Measurements from ENCODE around the gene TM4SF4. TPM values are rescaled to one million over a fixed set of nuclear protein-coding genes. Genes with fewer than 3 reads are reported as not detected.

Gene TM4SF4
- total RNA-seq, 1 donor from 2014 or later: not detected

DNA sequence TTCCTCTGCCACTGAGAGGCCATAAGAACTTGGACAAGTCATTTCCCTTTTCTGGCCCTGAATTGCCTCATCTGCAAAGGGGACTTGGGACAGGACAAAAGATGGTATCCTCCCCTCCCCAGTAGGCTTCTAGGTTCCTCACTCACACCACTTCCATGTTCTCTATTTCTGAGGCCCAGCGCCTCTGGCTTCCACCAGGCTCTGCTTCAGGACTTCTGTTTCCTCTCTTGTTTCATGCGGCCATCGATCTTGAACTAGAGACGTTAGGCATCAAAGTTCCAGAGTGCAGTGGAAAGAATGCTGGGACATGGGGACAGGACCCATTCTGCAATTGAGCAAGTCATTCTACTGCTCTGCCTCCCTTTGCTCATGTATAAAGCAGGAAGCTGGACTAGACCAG, 1.7 kb downstream of the TM4SF4 start:
- Mint-ChIP-seq H3K4me3 (ENCODE audit: low read depth) (no peak overlapping the region), H3K27me3 (ENCODE audit: low read depth) (peaks cover 15% of the 10 kb centered on the region), H3K4me1 (ENCODE audit: low read depth) (no peaks in the 10 kb centered on the region), H3K9me3 (no peaks in the 10 kb centered on the region), H3K36me3 (ENCODE audit: low read depth) (no peaks in the 10 kb centered on the region), H3K27ac (no peak overlapping the region)
- intact Hi-C loops (cut with micrococcal nuclease): loop anchor here (5.0 kb wide), 1 partner anchor 124 kb away; no protein-coding TSS in a partner anchor
- DNase-seq (ENCODE audit: low spot score): no peak

- Mint-ChIP-seq H3K4me3 (ENCODE audit: low read depth) (no peak overlapping the region), H3K9me3 (no peaks in the 10 kb centered on the region), H3K36me3 (ENCODE audit: low read depth) (no peaks in the 10 kb centered on the region), H3K4me1 (ENCODE audit: low read depth) (no peaks in the 10 kb centered on the region), H3K27ac (no peak overlapping the region), H3K27me3 (ENCODE audit: low read depth) (peaks cover 2% of the 10 kb centered on the region)
- intact Hi-C loops (cut with micrococcal nuclease): loop anchor here (2.0 to 5.0 kb wide), 2 partner anchors 127 to 359 kb away; no protein-coding TSS in a partner anchor
- no peak for DNase-seq (ENCODE audit: low spot score)
These were observed 5.3 kb downstream of the TM4SF4 start for GRCh38 chr3:149479621-149480325.

GRCh38 chr3:149480326-149481017, 6.0 kb downstream of the TM4SF4 start:
- peak; percentile 17 for DNase-seq (ENCODE audit: low spot score)
- H3K4me1 Mint-ChIP-seq (ENCODE audit: low read depth): no peaks in the 10 kb centered on the region
- H3K36me3 Mint-ChIP-seq (ENCODE audit: low read depth): no peaks in the 10 kb centered on the region
- no peaks in the 10 kb centered on the region for H3K9me3 Mint-ChIP-seq
- H3K27ac Mint-ChIP-seq: no peak overlapping the region
- peaks cover 2% of the 10 kb centered on the region for H3K27me3 Mint-ChIP-seq (ENCODE audit: low read depth)
- intact Hi-C loops (cut with micrococcal nuclease): loop anchor here (2.0 kb wide), 1 partner anchor 360 kb away; no protein-coding TSS in a partner anchor
- H3K4me3 Mint-ChIP-seq (ENCODE audit: low read depth): no peak overlapping the region

GRCh38 chr3:149481056-149481455, 6.6 kb downstream of the TM4SF4 start:
- Mint-ChIP-seq H3K4me1 (ENCODE audit: low read depth) (no peaks in the 10 kb centered on the region), H3K27ac (no peak overlapping the region), H3K4me3 (ENCODE audit: low read depth) (no peak overlapping the region), H3K36me3 (ENCODE audit: low read depth) (no peaks in the 10 kb centered on the region), H3K9me3 (no peaks in the 10 kb centered on the region), H3K27me3 (ENCODE audit: low read depth) (peaks cover 4% of the 10 kb centered on the region)
- DNase-seq (ENCODE audit: low spot score): no peak
- intact Hi-C loops (cut with micrococcal nuclease): loop anchor here (2.0 kb wide), 1 partner anchor 360 kb away; no protein-coding TSS in a partner anchor

- H3K36me3 Mint-ChIP-seq (ENCODE audit: low read depth): no peaks in the 10 kb centered on the region
- peaks cover 4% of the 10 kb centered on the region for H3K27me3 Mint-ChIP-seq (ENCODE audit: low read depth)
- intact Hi-C loops (cut with micrococcal nuclease): loop anchor here (2.0 kb wide), 1 partner anchor 361 kb away; no protein-coding TSS in a partner anchor
- no peaks in the 10 kb centered on the region for H3K4me1 Mint-ChIP-seq (ENCODE audit: low read depth)
- DNase-seq (ENCODE audit: low spot score): no peak
- H3K9me3 Mint-ChIP-seq: no peaks in the 10 kb centered on the region
- no peak overlapping the region for H3K4me3 Mint-ChIP-seq (ENCODE audit: low read depth)
- H3K27ac Mint-ChIP-seq: no peak overlapping the region
These were observed 7.0 kb downstream of the TM4SF4 start for GRCh38 chr3:149481491-149481890.

DNA sequence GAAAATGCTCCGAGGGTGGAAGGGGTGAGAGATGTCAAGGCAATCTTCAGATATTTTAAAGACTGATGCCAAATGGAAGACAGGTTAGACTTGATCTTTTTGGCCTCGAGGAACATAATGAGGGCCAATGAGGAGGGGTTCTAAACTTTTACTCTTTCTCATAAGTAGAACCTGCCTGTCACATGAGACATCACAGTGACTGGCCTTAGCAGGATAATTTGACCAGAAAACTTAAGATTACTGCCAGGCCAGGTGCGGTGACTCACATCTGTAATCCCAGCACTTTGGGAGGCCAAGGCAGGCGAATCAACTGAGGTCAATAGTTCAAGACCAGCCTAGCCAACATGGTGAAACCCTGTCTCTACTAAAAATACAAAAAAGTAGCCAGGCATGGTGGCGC, 12.2 kb downstream of the TM4SF4 start:
- no peak overlapping the region for H3K27ac Mint-ChIP-seq
- H3K36me3 Mint-ChIP-seq (ENCODE audit: low read depth): no peaks in the 10 kb centered on the region
- H3K27me3 Mint-ChIP-seq (ENCODE audit: low read depth): peaks cover 8% of the 10 kb centered on the region
- intact Hi-C loops (cut with micrococcal nuclease): no loop called here
- no peaks in the 10 kb centered on the region for H3K9me3 Mint-ChIP-seq
- no peak overlapping the region for H3K4me3 Mint-ChIP-seq (ENCODE audit: low read depth)
- DNase-seq (ENCODE audit: low spot score): no peak
- no peaks in the 10 kb centered on the region for H3K4me1 Mint-ChIP-seq (ENCODE audit: low read depth)

- Mint-ChIP-seq H3K9me3 (no peaks in the 10 kb centered on the region), H3K4me1 (ENCODE audit: low read depth) (no peaks in the 10 kb centered on the region), H3K27ac (no peak overlapping the region), H3K4me3 (ENCODE audit: low read depth) (no peak overlapping the region), H3K27me3 (ENCODE audit: low read depth) (peaks cover 8% of the 10 kb centered on the region), H3K36me3 (ENCODE audit: low read depth) (no peaks in the 10 kb centered on the region)
- intact Hi-C loops (cut with micrococcal nuclease): no loop called here
- no peak for DNase-seq (ENCODE audit: low spot score)
These were observed 13.2 kb downstream of the TM4SF4 start for GRCh38 chr3:149487598-149488197.

DNA sequence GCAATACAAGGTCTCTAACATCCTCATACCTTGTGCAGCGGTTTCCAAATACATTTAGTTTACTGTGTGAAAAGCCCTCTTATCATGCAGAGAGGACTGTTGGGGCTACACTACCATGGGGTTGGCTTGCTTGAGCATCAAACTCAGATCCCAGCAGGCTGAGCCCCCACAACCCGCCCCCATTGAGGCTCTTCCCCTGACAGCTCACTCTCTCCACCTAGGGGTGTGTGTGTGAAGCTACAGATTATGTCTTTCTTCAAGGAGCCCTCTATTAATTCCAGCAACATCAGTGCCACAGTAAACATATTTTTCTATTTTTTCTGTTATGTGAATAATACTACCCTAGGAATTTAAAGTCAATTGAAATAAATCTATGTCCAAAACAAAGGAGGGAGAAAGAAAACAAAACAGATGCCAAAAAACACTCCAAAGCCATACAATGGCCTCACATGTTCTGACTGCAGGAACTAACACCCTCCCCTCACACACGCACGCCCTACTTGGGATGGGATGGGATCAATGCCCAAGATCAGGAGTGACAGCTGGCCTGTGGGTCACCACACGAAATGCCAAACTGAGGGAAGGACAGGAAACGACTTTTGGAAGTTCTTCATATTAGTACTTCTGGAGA, 14.7 kb downstream of the TM4SF4 start:
- DNase-seq (ENCODE audit: low spot score): no peak
- H3K4me1 Mint-ChIP-seq (ENCODE audit: low read depth): no peaks in the 10 kb centered on the region
- H3K36me3 Mint-ChIP-seq (ENCODE audit: low read depth): no peaks in the 10 kb centered on the region
- no peak overlapping the region for H3K27ac Mint-ChIP-seq
- peaks cover 8% of the 10 kb centered on the region for H3K27me3 Mint-ChIP-seq (ENCODE audit: low read depth)
- H3K4me3 Mint-ChIP-seq (ENCODE audit: low read depth): no peak overlapping the region
- intact Hi-C loops (cut with micrococcal nuclease): no loop called here
- H3K9me3 Mint-ChIP-seq: no peaks in the 10 kb centered on the region

DNA sequence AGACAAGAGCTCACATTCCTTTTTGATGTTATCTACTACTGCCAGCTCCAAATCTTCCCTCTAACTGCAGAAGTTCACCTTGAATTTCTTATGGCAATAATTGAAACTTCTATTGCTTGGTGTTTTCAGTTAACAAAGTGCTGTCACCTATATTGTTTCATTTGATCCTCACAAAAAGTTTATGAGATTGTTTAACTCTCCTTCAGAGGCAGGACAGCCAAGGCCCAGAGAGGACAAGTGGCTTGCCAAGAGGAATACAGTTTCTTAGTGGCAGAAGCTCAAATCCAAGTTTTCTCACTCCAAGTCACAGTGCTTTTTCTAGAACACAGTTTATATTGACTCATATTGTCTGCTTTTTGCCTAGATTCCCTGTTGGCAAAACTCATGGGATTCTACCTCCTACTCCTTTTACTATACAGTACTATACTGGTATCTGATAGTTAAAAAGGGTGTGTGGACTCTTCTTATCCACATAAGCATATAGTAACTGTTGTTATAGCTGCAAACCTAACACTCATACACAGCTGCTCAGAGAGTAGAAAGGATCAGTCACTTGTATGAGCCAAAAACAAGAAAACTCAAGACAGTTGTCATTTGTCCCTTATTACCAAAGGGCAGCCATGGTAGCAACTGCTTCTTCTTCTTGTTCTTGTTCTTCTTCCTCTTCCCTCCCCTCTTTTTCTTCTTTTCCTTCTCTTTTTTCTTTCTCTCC, 15.9 kb downstream of the TM4SF4 start:
- peaks cover 2% of the 10 kb centered on the region for H3K4me1 Mint-ChIP-seq (ENCODE audit: low read depth)
- no peaks in the 10 kb centered on the region for H3K9me3 Mint-ChIP-seq
- no peak overlapping the region for H3K27ac Mint-ChIP-seq
- H3K36me3 Mint-ChIP-seq (ENCODE audit: low read depth): no peaks in the 10 kb centered on the region
- no peak for DNase-seq (ENCODE audit: low spot score)
- peaks cover 8% of the 10 kb centered on the region for H3K27me3 Mint-ChIP-seq (ENCODE audit: low read depth)
- intact Hi-C loops (cut with micrococcal nuclease): no loop called here
- H3K4me3 Mint-ChIP-seq (ENCODE audit: low read depth): no peak overlapping the region

DNA sequence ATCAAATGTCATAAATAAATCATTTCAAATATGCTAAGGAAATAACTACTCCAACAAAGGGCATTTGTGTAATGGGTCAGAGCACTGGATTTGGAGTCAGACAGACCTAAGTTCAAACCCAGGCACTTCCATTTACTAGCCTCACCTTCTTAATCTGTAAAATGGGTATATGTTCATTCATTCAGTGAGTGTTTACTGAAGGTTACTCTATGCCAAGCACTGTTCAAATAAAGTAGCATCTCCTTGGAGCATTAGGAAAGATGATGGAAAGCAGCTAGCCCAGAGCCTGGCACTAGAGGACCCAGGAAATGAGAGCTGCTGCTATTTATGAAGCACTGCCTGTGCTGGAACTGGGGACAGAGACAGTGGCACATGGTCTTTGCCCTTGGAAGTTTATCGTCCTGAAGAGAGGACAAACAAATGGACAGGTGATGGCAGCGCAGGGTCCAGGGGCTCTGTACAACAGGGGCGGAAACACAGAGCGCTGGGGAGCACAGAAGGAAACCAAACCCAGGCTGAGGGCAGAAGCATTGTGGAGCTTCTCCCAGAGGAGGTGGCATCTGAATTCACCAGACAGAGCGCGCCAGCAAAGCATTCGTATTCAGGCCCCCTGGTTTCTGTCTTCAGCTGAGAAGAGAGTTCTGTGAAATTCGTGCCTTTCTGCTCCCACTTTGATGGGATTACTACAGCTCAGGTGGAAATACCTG, 19.0 kb downstream of the TM4SF4 start:
- H3K27me3 Mint-ChIP-seq (ENCODE audit: low read depth): peaks cover 8% of the 10 kb centered on the region
- H3K36me3 Mint-ChIP-seq (ENCODE audit: low read depth): no peaks in the 10 kb centered on the region
- H3K4me3 Mint-ChIP-seq (ENCODE audit: low read depth): no peak overlapping the region
- no peaks in the 10 kb centered on the region for H3K9me3 Mint-ChIP-seq
- H3K4me1 Mint-ChIP-seq (ENCODE audit: low read depth): peaks cover 2% of the 10 kb centered on the region
- H3K27ac Mint-ChIP-seq: no peak overlapping the region
- intact Hi-C loops (cut with micrococcal nuclease): no loop called here
- no peak for DNase-seq (ENCODE audit: low spot score)

DNA sequence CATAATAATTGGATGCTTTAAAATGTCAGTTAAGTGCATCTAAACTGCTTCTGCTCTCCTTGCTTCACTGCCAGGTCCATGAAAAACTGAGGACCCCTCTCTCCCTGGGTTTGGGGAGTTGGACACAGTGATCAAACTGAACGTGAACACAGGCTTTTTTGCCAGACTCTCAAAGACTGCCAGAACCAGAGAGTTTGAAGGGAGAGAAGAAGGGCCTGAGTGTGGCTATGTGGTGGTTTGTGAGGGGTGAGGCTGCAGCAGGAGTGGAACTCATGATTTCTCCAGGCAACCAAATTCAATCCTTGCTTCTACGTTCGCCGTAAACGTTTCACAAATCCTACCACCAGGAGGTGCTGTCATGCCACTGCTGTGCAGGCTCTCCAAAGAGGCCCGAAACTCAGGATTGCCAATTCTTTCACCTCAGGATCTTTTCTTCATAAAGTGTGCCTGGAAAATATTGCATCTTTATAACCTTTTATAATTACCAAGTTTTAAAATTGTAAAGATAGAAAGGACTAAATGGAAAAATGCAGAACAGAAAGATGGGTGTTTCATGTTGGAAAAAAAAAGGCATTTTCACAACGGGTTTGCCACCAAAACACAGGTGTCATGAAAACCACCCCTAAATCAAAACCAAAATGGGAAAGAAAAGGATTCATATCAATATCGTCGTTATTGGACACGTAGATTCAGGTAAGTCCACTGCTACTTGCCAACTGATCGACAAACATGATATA, 19.7 kb downstream of the TM4SF4 start:
- H3K4me3 Mint-ChIP-seq (ENCODE audit: low read depth): no peak overlapping the region
- intact Hi-C loops (cut with micrococcal nuclease): no loop called here
- H3K9me3 Mint-ChIP-seq: no peaks in the 10 kb centered on the region
- H3K27ac Mint-ChIP-seq: no peak overlapping the region
- H3K36me3 Mint-ChIP-seq (ENCODE audit: low read depth): no peaks in the 10 kb centered on the region
- H3K4me1 Mint-ChIP-seq (ENCODE audit: low read depth): peaks cover 2% of the 10 kb centered on the region
- peaks cover 10% of the 10 kb centered on the region for H3K27me3 Mint-ChIP-seq (ENCODE audit: low read depth)
- DNase-seq (ENCODE audit: low spot score): peak; percentile 17
